Muscle layer of duodenum (tissue), 2 donors: Measurements from ENCODE around the gene PIGV.
"Not testable (repeated sequence)": the region's sequence is repeated elsewhere in the genome, so short reads cannot be mapped to it uniquely, and the experiment has no call there.

Source experiments
- H3K27ac ChIP-seq: one replicate; pipeline ENCODE4 v1.7.0; 2013; ENCODE audit warnings: mild to moderate bottlenecking, low read length
- H3K27me3 ChIP-seq: one replicate; pipeline ENCODE4 v1.7.0; 2013; ENCODE audit warnings: low read depth, mild to moderate bottlenecking, control low read depth, low read length
- H3K36me3 ChIP-seq, 2 donors: one replicate each; pipeline ENCODE4 v1.7.0; 2013; ENCODE audit warnings: low read length in 2 of 2, control low read depth in 1 of 2, mild to moderate bottlenecking in 1 of 2; ENCODE audit not compliant: insufficient read depth in 2 of 2, control insufficient read depth in 1 of 2
- H3K4me1 ChIP-seq, 2 donors: one replicate each; pipeline ENCODE4 v1.7.0; 2013; ENCODE audit warnings: low read length in 2 of 2, mild to moderate bottlenecking in 2 of 2, control low read depth in 1 of 2, moderate library complexity in 1 of 2; ENCODE audit not compliant: insufficient read depth in 2 of 2, control insufficient read depth in 1 of 2
- H3K4me3 ChIP-seq, 2 donors: one replicate each; pipeline ENCODE4 v1.7.0; 2013; ENCODE audit warnings: low read length in 2 of 2, low read depth in 1 of 2, mild to moderate bottlenecking in 1 of 2
- H3K9me3 ChIP-seq, 2 donors: one replicate each; pipeline ENCODE4 v1.7.0; 2013; ENCODE audit warnings: low read length in 2 of 2, control low read depth in 1 of 2, mild to moderate bottlenecking in 1 of 2; ENCODE audit not compliant: control insufficient read depth in 1 of 2
- donor health status: healthy.

Gene PIGV

DNA sequence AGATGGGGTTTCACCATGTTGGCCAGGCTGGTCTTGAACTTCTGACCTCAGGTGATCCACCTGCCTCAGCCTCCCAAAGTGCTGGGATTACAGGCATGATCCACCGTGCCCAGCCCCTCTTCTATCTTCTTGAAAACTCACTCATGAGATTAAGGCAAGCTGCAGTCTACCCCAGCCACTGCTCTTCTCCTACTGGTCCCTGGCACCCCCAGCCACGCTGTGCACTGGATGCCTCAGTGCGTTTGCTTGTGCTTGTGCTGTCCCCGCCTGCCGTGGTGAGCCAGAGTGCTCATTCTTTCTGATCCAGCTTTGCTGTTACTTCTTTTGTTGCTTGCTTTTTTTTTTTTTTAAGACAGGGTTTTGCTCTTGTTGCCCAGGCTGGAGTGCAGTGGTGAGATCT is 49.9 kb downstream of the PIGV start:
- H3K4me1 ChIP-seq, H3K4me3 ChIP-seq, H3K27ac ChIP-seq, H3K9me3 ChIP-seq, H3K27me3 ChIP-seq: not testable (repeated sequence)
- H3K36me3 ChIP-seq: peaks cover 17 to 57% of the 10 kb centered on the region in 2 donors

DNA sequence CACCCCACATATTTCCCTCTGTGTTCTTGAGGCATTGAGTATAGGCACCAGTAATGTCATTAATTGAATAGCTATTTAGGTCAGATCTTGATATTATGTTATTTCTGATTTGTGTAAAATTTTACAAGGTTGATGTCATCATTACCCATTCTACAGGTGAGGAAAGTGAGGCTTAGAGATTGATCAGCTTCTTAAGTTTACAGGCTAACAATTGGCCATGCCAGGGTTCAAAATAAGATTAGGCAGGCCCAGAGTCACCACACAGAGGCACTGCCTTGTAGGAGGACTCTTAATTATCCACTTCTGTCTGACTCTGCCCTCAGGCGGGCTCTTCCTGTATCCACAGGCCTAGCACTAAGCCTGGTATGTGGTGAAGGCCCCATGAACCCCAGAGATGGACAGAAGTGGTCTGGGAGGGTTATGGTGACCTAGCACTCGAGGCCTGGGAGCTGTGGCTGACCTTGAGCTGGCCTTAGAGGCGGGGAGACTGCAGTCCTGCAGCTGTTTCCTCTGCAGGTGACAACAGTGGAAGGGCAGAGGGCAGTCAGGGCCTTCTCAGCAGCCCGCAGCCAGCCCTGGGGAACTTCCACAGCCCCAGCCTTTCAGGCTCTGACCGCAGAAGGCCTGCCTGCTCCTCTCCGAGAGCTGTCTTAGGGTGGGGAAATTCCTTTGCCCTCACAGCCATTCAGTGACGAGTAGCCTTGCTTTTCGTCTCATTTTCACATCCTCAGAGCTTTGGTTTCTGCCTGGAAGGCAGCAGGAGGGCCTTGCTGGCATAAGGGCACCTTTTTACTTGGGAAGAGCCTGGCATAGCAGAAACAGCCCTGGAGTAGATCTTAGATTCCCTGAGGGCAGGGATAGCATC is 51.0 kb downstream of the PIGV start:
- H3K4me3 ChIP-seq: no peak overlapping the region
- H3K27ac ChIP-seq: peak overlapping the region; percentile 14
- H3K9me3 ChIP-seq: no peaks in the 10 kb centered on the region
- peaks cover 13 to 51% of the 10 kb centered on the region in 2 donors for H3K36me3 ChIP-seq
- no peaks in the 10 kb centered on the region for H3K4me1 ChIP-seq
- no peaks in the 10 kb centered on the region for H3K27me3 ChIP-seq

DNA sequence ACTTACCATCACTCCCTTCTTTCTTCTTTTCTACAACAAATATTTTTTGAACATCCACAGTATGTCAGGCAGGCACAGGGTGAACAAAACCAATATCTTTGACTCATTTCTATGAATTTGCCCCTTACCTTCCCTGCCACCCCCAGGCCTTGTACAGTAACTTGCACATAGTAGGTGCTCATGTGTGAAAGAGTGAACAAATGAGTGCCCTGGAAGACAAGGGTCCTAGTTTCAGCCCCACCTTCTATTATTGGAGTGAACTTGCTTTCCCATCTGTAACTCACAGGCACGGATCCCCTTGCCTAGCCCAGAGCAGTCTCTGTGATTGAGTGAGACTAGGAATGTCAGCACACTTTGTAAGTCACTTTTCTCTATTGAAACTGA is 51.6 kb downstream of the PIGV start:
- no peak overlapping the region for H3K27ac ChIP-seq
- H3K27me3 ChIP-seq: no peaks in the 10 kb centered on the region
- no peaks in the 10 kb centered on the region for H3K9me3 ChIP-seq
- no peak overlapping the region for H3K4me3 ChIP-seq
- H3K4me1 ChIP-seq: no peaks in the 10 kb centered on the region
- H3K36me3 ChIP-seq: peaks cover 13 to 46% of the 10 kb centered on the region in 2 donors

DNA sequence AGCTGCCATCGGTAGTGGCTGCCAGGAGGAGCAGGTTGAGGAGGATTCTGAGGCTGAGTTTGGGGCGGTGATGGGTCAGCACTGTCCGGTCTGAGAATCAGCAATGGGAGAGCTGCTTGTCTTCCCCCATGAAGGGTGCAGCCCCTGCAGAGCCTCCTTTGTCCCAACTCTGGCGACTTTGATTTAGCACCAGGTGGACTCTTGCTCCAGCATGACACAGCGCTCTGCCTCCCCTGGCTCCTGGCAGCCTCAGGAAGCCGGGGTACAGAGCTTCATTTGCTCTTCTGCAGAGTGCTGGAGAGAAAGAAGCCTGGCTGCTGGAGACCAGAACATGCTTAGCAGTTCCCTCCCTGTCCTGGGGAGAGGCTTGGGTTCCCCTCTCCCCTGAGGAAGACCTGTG is 52.0 kb downstream of the PIGV start:
- Histone ChIP-seq H3K27me3 (no peaks in the 10 kb centered on the region), H3K4me1 (no peaks in the 10 kb centered on the region), H3K36me3 (peaks cover 13 to 43% of the 10 kb centered on the region in 2 donors), H3K4me3 (no peak overlapping the region), H3K9me3 (no peaks in the 10 kb centered on the region), H3K27ac (no peak overlapping the region)

DNA sequence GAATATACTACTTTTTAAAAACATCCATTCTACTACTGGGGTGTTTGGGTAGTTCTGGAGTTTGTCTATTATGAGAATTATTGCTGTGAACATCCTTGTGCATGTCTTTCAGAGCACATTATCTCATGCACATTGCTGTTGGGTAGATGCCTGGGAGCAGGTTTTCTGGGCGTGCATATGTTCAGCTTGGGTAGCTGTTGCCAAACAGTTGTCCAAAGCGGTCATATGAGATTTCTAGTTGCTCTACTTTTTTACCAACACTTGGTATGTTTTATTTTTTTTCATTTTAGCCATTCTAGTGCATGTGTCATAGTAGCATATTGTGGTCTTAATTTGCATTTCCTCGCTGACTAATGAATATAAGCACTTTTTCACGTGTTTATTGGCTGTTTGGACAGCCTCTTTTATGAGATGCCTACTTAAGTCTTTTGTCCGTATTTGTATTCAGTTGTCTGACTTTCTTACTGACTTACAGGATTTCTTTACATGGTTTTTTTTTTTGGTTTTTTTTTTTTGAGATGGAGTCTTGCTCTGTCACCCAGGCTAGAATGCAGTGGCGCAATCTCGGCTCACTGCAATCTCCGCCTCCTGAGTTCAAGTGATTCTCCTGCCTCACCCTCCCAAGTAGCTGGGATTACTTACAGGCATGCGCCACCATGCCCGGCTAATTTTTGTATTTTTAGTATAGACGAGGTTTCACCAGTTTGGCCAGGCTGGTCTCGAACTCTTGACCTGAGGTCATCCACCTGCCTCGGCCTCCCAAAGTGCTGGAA is 56.9 kb downstream of the PIGV start:
- H3K4me3 ChIP-seq: no peak overlapping the region

DNA sequence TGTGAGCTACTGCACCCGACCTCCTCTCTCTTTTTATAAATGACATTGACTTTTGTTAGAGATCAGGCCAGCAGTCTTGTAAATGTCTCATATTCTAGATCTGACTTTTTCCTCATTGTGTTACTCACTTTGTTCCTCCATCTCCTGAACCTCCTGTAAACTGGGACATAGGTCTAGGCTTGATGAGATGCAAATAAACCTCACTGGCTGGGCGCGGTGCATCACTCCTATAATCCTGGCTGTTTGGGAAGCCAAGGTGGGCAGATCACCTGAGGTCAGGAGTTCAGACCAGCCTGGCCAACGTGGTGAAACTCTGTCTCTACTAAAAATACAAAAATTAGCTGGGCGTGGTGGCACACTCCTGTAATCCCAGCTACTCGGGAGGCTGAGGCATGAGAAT is 60.1 kb downstream of the PIGV start:
- H3K27me3 ChIP-seq, H3K4me1 ChIP-seq, H3K9me3 ChIP-seq, H3K4me3 ChIP-seq, H3K27ac ChIP-seq: not testable (repeated sequence)
- H3K36me3 ChIP-seq: peaks cover 34 to 58% of the 10 kb centered on the region in 2 donors

More for the DNA sequence above, 56.9 kb downstream of the PIGV start:
- Histone ChIP-seq H3K27ac (no peak overlapping the region), H3K36me3 (peaks cover 15 to 44% of the 10 kb centered on the region in 2 donors), H3K4me1 (peaks cover 0 to 7% of the 10 kb centered on the region in 2 donors), H3K9me3 (no peaks in the 10 kb centered on the region), H3K27me3 (no peaks in the 10 kb centered on the region)
